ENCODE results near the gene TLL2. TPM values are rescaled to one million over a fixed set of nuclear protein-coding genes. Genes with fewer than 3 reads are reported as not detected.

Gene TLL2
- total and polyA plus RNA-seq, 2 donors (not counting 3 experiments of a cell fraction or from before 2014, with no cell fraction given) = 0.03 to 0.20 TPM

DNA sequence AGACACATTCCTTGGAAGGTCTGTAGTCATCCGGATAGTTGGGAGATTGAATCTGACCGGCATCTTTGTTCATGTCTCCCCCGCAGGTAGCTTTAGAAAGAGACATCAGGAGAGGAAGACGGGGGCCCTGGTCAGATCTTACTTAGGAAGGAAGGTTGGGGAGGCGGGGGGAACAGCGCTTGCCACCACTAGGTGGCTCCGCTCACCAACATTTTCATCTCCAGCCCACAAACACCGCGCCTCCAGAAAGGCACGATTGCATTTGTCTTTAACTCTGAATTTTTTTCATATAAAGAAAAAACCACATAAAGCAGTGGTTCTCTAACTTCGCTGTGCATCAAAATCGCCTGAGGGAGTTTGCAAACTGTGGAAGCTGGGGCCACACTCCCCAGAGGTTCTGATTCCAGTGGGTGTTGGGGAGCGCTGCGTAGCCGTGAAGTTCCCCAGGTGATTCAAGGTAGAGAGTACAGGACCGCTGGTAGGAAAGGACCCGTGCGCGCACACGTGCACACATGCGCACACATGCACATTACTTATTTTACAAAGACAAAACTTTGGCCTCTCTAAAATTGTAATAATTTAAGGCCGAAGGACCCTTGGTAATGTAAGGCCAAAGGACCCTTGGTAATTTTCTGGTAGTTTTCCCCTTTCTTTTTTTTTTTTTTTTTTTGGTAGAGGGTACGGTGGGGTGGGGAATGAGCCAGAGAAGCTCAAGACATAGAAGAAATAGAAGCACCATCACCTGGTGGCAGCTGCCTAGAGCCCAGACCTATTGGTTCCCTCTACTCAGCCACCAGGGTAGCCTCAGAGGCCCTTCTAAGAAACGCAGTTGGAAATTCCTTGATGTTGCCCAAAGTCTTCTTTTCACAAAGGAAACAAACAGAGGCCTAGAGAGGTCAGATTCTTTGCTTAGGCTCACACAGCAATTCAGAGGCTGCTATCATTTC lies 117.5 kb downstream of the TLL2 start:
- BruUV-seq (replicated peaks) = no TSS peak
- ChIA-PET CTCF (interaction anchor here (0.5 to 1.8 kb wide), 8 partner anchors 17 to 677 kb away, joined by 3 to 5 read pairs (median 3); no protein-coding TSS in a partner anchor), POLR2A (no interaction called here)
- Histone ChIP-seq H3K9me1 (replicated peaks; ENCODE audit: control insufficient read depth, extremely low read depth, insufficient read depth, low read length) (no peaks in the 10 kb centered on the region), H4K20me1 (replicated peaks; ENCODE audit: control insufficient read depth, extremely low read depth, insufficient read depth, low read length) (no peaks in the 10 kb centered on the region), H3K27ac (ENCODE audit: insufficient read depth, low read depth, low read length) (no peak overlapping the region), H3K79me2 (ENCODE audit: control insufficient read depth, insufficient read depth, low read length) (no peaks in the 10 kb centered on the region), H3K4me1 (ENCODE audit: control insufficient read depth, extremely low read depth, insufficient read depth, low read length) (no peaks in the 10 kb centered on the region), H3K9me3 (replicated peaks; ENCODE audit: control insufficient read depth, insufficient read depth, low read length) (no peaks in the 10 kb centered on the region), H3K36me3 (ENCODE audit: control insufficient read depth in 2 of 2, extremely low read depth in 1 of 2, insufficient read depth in 2 of 2, low read length in 2 of 2) (no peaks in the 10 kb centered on the region), H3K4me3 (replicated peaks in 1 of 3; ENCODE audit: insufficient read depth in 1 of 3, low read depth in 1 of 3, low read length in 3 of 3) (no peak overlapping the region), H3K4me2 (ENCODE audit: insufficient read depth, low read length) (no peak overlapping the region), H3K27me3 (ENCODE audit: control insufficient read depth in 2 of 2, insufficient read depth in 2 of 2, low read length in 2 of 2) (peaks cover 4 to 9% of the 10 kb centered on the region in 2 experiments), H2AFZ (ENCODE audit: low read depth, low read length) (no peak overlapping the region), H3K9ac (replicated peaks; ENCODE audit: extremely low read depth, insufficient read depth, low read length) (no peak overlapping the region)
- DNase-seq (ENCODE audit: low read depth, low spot score) = peak; percentile 64
- dilution Hi-C loops (cut with MboI; ENCODE audit: extremely low pct_ligation_motif_present, low sequenced_read_pairs) = no loop called here
- TF ChIP-seq, protein P1, sequence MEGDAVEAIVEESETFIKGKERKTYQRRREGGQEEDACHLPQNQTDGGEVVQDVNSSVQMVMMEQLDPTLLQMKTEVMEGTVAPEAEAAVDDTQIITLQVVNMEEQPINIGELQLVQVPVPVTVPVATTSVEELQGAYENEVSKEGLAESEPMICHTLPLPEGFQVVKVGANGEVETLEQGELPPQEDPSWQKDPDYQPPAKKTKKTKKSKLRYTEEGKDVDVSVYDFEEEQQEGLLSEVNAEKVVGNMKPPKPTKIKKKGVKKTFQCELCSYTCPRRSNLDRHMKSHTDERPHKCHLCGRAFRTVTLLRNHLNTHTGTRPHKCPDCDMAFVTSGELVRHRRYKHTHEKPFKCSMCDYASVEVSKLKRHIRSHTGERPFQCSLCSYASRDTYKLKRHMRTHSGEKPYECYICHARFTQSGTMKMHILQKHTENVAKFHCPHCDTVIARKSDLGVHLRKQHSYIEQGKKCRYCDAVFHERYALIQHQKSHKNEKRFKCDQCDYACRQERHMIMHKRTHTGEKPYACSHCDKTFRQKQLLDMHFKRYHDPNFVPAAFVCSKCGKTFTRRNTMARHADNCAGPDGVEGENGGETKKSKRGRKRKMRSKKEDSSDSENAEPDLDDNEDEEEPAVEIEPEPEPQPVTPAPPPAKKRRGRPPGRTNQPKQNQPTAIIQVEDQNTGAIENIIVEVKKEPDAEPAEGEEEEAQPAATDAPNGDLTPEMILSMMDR (IDR thresholded peaks at IDR 0.05; ENCODE audit: extremely low read depth in 1 of 2, insufficient read depth in 1 of 2, low read depth in 1 of 2, low read length in 2 of 2) = peak; percentile 76 to 86
- TF ChIP-seq MYC (IDR thresholded peaks at IDR 0.05; ENCODE audit: low read depth, low read length) (no peak), GATA2 (IDR thresholded peaks at IDR 0.05; ENCODE audit: insufficient read depth, insufficient read length, low read depth, low read length) (no peak), FOS (IDR thresholded peaks at IDR 0.05; ENCODE audit: borderline replicate concordance, insufficient read depth, low read length) (no peak), POLR2AphosphoS5 (IDR thresholded peaks at IDR 0.05; ENCODE audit: insufficient read depth, low read depth, low read length) (no peak), JUN (IDR thresholded peaks at IDR 0.05; ENCODE audit: borderline replicate concordance, insufficient read depth, insufficient read length, low read depth) (no peak), MAX (IDR thresholded peaks at IDR 0.05; ENCODE audit: insufficient read depth, insufficient read length) (no peak)
- no peak for FAIRE-seq
- intact Hi-C loops (cut with micrococcal nuclease) = loop anchor here (1.0 to 5.0 kb wide), 5 partner anchors 116 to 434 kb away; no protein-coding TSS in a partner anchor
